HG03095 (cell line): Measurements from ENCODE around the gene GGA3.
"Not testable (repeated sequence)": the region's sequence is repeated elsewhere in the genome, so short reads cannot be mapped to it uniquely, and the experiment has no call there.

Experiments
- ATAC-seq: cut with Tn5 transposase; IDR thresholded peaks from one replicate; pipeline ENCODE4 v1.9.1; 2021; ENCODE audit warnings: moderate library complexity; ENCODE audit not compliant: unreplicated experiment

The GGA3 gene

GRCh38 chr17:75261336-75262111 lies at the start of gene GGA3, which contains the start of gene MRPS7:
GGA3 (minus strand) TSS chr17:75261606; CDS start chr17:75261587, 19 bp downstream.
MRPS7 (plus strand) TSS chr17:75261879; CDS start chr17:75261901, 22 bp downstream.
- peak; percentile 85 for ATAC-seq

GRCh38 chr17:75308732-75309629 lies 47.6 kb upstream of the GGA3 start:
- ATAC-seq, result no peak

- ATAC-seq, result no peak
These were observed 46.7 kb upstream of the GGA3 start for GRCh38 chr17:75307957-75308731.

- ATAC-seq, result no peak
These were observed 40.2 kb upstream of the GGA3 start for GRCh38 chr17:75301502-75302206.

GRCh38 chr17:75301049-75301448 lies 39.6 kb upstream of the GGA3 start:
- no peak for ATAC-seq

GRCh38 chr17:75300280-75300679 lies 38.9 kb upstream of the GGA3 start:
- ATAC-seq, result no peak

GRCh38 chr17:75295201-75296158 lies 34.1 kb upstream of the GGA3 start:
- peak; percentile 59 for ATAC-seq

GRCh38 chr17:75292810-75293448 lies 31.5 kb upstream of the GGA3 start:
- not testable (repeated sequence) for ATAC-seq

GRCh38 chr17:75289832-75290337 lies 28.5 kb upstream of the GGA3 start:
- no peak for ATAC-seq

- peak; percentile 92 for ATAC-seq
These were observed 27.9 kb upstream of the GGA3 start, which contains the start of gene SLC25A19 for GRCh38 chr17:75289115-75289831. SLC25A19 (minus strand) TSS chr17:75289433; CDS start chr17:75286764, 2,669 bp downstream.

- peak; percentile 4 for ATAC-seq
These were observed 27.3 kb upstream of the GGA3 start for GRCh38 chr17:75288770-75289114.

GRCh38 chr17:75288359-75288758 lies 27.0 kb upstream of the GGA3 start:
- ATAC-seq, result no peak

GRCh38 chr17:75287221-75287620 lies 25.8 kb upstream of the GGA3 start:
- no peak for ATAC-seq

- ATAC-seq, result no peak
These were observed 23.7 kb upstream of the GGA3 start for GRCh38 chr17:75285123-75285522.

- not testable (repeated sequence) for ATAC-seq
These were observed 18.8 kb upstream of the GGA3 start for GRCh38 chr17:75280189-75280588.

GRCh38 chr17:75277664-75278071 lies 16.3 kb upstream of the GGA3 start:
- ATAC-seq, result no peak

- ATAC-seq, result no peak
These were observed 12.7 kb upstream of the GGA3 start for GRCh38 chr17:75273977-75274708.
